ENCODE data around the gene APOD. TPM values are rescaled to one million over a fixed set of nuclear protein-coding genes. Genes with fewer than 3 reads are reported as not detected.

Gene APOD
- total and polyA plus RNA-seq, 9 of the 15 experiments (the other 6 are each of a cell fraction or from before 2014, with no cell fraction given), result 0.18 to 0.50 (median 0.35) TPM; not detected in 1

GRCh38 chr3:195535293-195535692, 48.4 kb downstream of the APOD start (continued):
- TF ChIP-seq, protein P1, sequence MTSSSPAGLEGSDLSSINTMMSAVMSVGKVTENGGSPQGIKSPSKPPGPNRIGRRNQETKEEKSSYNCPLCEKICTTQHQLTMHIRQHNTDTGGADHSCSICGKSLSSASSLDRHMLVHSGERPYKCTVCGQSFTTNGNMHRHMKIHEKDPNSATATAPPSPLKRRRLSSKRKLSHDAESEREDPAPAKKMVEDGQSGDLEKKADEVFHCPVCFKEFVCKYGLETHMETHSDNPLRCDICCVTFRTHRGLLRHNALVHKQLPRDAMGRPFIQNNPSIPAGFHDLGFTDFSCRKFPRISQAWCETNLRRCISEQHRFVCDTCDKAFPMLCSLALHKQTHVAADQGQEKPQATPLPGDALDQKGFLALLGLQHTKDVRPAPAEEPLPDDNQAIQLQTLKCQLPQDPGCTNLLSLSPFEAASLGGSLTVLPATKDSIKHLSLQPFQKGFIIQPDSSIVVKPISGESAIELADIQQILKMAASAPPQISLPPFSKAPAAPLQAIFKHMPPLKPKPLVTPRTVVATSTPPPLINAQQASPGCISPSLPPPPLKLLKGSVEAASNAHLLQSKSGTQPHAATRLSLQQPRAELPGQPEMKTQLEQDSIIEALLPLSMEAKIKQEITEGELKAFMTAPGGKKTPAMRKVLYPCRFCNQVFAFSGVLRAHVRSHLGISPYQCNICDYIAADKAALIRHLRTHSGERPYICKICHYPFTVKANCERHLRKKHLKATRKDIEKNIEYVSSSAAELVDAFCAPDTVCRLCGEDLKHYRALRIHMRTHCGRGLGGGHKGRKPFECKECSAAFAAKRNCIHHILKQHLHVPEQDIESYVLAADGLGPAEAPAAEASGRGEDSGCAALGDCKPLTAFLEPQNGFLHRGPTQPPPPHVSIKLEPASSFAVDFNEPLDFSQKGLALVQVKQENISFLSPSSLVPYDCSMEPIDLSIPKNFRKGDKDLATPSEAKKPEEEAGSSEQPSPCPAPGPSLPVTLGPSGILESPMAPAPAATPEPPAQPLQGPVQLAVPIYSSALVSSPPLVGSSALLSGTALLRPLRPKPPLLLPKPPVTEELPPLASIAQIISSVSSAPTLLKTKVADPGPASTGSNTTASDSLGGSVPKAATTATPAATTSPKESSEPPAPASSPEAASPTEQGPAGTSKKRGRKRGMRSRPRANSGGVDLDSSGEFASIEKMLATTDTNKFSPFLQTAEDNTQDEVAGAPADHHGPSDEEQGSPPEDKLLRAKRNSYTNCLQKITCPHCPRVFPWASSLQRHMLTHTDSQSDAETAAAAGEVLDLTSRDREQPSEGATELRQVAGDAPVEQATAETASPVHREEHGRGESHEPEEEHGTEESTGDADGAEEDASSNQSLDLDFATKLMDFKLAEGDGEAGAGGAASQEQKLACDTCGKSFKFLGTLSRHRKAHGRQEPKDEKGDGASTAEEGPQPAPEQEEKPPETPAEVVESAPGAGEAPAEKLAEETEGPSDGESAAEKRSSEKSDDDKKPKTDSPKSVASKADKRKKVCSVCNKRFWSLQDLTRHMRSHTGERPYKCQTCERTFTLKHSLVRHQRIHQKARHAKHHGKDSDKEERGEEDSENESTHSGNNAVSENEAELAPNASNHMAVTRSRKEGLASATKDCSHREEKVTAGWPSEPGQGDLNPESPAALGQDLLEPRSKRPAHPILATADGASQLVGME (CRISPR knock-in tag; IDR thresholded peaks at IDR 0.05), result no peak
- TF ChIP-seq RUNX1 (IDR thresholded peaks at IDR 0.05; ENCODE audit: low read depth) (no peak), FOXO4 (CRISPR knock-in tag; IDR thresholded peaks at IDR 0.05) (no peak), EGR1 (conservative IDR thresholded peaks at IDR 0.05) (no peak), ZNF239 (CRISPR knock-in tag; IDR thresholded peaks at IDR 0.05) (no peak), NBN (IDR thresholded peaks at IDR 0.05; ENCODE audit: low read depth) (no peak), PML (IDR thresholded peaks at IDR 0.05; ENCODE audit: low read length) (no peak), TFE3 (CRISPR knock-in tag; IDR thresholded peaks at IDR 0.05) (no peak)
- TF ChIP-seq, protein P2, sequence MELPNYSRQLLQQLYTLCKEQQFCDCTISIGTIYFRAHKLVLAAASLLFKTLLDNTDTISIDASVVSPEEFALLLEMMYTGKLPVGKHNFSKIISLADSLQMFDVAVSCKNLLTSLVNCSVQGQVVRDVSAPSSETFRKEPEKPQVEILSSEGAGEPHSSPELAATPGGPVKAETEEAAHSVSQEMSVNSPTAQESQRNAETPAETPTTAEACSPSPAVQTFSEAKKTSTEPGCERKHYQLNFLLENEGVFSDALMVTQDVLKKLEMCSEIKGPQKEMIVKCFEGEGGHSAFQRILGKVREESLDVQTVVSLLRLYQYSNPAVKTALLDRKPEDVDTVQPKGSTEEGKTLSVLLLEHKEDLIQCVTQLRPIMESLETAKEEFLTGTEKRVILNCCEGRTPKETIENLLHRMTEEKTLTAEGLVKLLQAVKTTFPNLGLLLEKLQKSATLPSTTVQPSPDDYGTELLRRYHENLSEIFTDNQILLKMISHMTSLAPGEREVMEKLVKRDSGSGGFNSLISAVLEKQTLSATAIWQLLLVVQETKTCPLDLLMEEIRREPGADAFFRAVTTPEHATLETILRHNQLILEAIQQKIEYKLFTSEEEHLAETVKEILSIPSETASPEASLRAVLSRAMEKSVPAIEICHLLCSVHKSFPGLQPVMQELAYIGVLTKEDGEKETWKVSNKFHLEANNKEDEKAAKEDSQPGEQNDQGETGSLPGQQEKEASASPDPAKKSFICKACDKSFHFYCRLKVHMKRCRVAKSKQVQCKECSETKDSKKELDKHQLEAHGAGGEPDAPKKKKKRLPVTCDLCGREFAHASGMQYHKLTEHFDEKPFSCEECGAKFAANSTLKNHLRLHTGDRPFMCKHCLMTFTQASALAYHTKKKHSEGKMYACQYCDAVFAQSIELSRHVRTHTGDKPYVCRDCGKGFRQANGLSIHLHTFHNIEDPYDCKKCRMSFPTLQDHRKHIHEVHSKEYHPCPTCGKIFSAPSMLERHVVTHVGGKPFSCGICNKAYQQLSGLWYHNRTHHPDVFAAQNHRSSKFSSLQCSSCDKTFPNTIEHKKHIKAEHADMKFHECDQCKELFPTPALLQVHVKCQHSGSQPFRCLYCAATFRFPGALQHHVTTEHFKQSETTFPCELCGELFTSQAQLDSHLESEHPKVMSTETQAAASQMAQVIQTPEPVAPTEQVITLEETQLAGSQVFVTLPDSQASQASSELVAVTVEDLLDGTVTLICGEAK (IDR thresholded peaks at IDR 0.05), result no peak
- TF ChIP-seq, protein P2 (CRISPR knock-in tag; IDR thresholded peaks at IDR 0.05), result no peak
